H9 (cell line): Measurements from ENCODE around the gene CNNM2. TPM values are rescaled to one million over a fixed set of nuclear protein-coding genes. Genes with fewer than 3 reads are reported as not detected.
"Not testable (repeated sequence)": the region's sequence is repeated elsewhere in the genome, so short reads cannot be mapped to it uniquely, and the experiment has no call there.

ENCODE experiments used
- DNase-seq: peaks from one replicate; pipeline ENCODE4 v3.0.0-alpha.2; 2017
- H2AFZ ChIP-seq: one replicate; pipeline ENCODE4 v1.6.1; 2013; ENCODE audit warnings: mild to moderate bottlenecking, low read length, control low read depth, moderate library complexity
- H2AK5ac ChIP-seq: 2 replicates; pipeline ENCODE4 v1.6.1; 2013; ENCODE audit warnings: low read length, control low read depth, mixed read lengths; ENCODE audit not compliant: insufficient read length
- H2BK120ac ChIP-seq: one replicate; pipeline ENCODE4 v1.6.1; 2013; ENCODE audit warnings: low read depth, mild to moderate bottlenecking, low read length, control low read depth, inconsistent platforms; ENCODE audit not compliant: poor library complexity, severe bottlenecking
- H2BK12ac ChIP-seq: 2 replicates; pipeline ENCODE4 v1.6.1; 2013; ENCODE audit warnings: low read length, control low read depth, mixed read lengths, low read depth; ENCODE audit not compliant: insufficient read length
- H2BK15ac ChIP-seq: 2 replicates; pipeline ENCODE4 v1.6.1; 2013; ENCODE audit warnings: low read depth, low read length, control low read depth
- H2BK20ac ChIP-seq: one replicate; pipeline ENCODE4 v1.6.1; 2013; ENCODE audit warnings: low read depth, mild to moderate bottlenecking, low read length, control low read depth, inconsistent platforms; ENCODE audit not compliant: poor library complexity, severe bottlenecking
- H2BK5ac ChIP-seq: 2 replicates; pipeline ENCODE4 v1.6.1; 2013; ENCODE audit warnings: low read length, control low read depth, mixed read lengths; ENCODE audit not compliant: insufficient read length
- H3K14ac ChIP-seq: 2 replicates; pipeline ENCODE4 v1.6.1; 2013; ENCODE audit warnings: low read length, control low read depth; ENCODE audit not compliant: insufficient read depth
- H3K18ac ChIP-seq: 2 replicates; pipeline ENCODE4 v1.6.1; 2013; ENCODE audit warnings: low read depth, mild to moderate bottlenecking, mixed read lengths, low read length, control low read depth; ENCODE audit not compliant: insufficient read length
- H3K23ac ChIP-seq: 2 replicates; pipeline ENCODE4 v1.6.1; 2013; ENCODE audit warnings: low read length, control low read depth, mixed read lengths, low read depth; ENCODE audit not compliant: insufficient read length
- H3K23me2 ChIP-seq: 2 replicates; pipeline ENCODE4 v1.6.1; 2013; ENCODE audit warnings: low read depth, mild to moderate bottlenecking, mixed read lengths, low read length, control low read depth; ENCODE audit not compliant: insufficient read length, poor library complexity, severe bottlenecking
- H3K27ac ChIP-seq: 2 replicates; pipeline ENCODE4 v1.5.1; 2013; ENCODE audit warnings: low read length, control low read depth, mixed read lengths, low read depth; ENCODE audit not compliant: insufficient read length
- H3K27me3 ChIP-seq: 2 replicates; pipeline ENCODE4 v1.6.1; 2013; ENCODE audit warnings: low read length, control low read depth, inconsistent platforms; ENCODE audit not compliant: insufficient read depth
- H3K4ac ChIP-seq: 2 replicates; pipeline ENCODE4 v1.6.1; 2013; ENCODE audit warnings: low read depth, mild to moderate bottlenecking, control low read depth, inconsistent platforms, low read length, moderate library complexity
- H3K4me1 ChIP-seq: 2 replicates; pipeline ENCODE4 v1.6.1; 2013; ENCODE audit warnings: low read length, control low read depth, inconsistent platforms; ENCODE audit not compliant: insufficient read depth
- H3K4me2 ChIP-seq: 2 replicates; pipeline ENCODE4 v1.6.1; 2013; ENCODE audit warnings: low read length, control low read depth, mixed read lengths; ENCODE audit not compliant: insufficient read length, insufficient read depth
- H3K56ac ChIP-seq: 2 replicates; pipeline ENCODE4 v1.6.1; 2013; ENCODE audit warnings: low read depth, mild to moderate bottlenecking, mixed read lengths, low read length, control low read depth; ENCODE audit not compliant: insufficient read length
- H3K79me1 ChIP-seq: 2 replicates; pipeline ENCODE4 v1.6.1; 2013; ENCODE audit warnings: low read depth, mild to moderate bottlenecking, moderate library complexity, low read length, control low read depth, inconsistent platforms; ENCODE audit not compliant: insufficient read depth, poor library complexity, severe bottlenecking
- H3K79me2 ChIP-seq: 2 replicates; pipeline ENCODE4 v1.6.1; 2013; ENCODE audit warnings: low read length, control low read depth, inconsistent platforms; ENCODE audit not compliant: insufficient read depth
- H3K9ac ChIP-seq: 2 replicates; pipeline ENCODE4 v1.6.1; 2013; ENCODE audit warnings: low read length, control low read depth, mixed read lengths; ENCODE audit not compliant: insufficient read length; ENCODE audit errors: extremely low read depth
- H3K9me3 ChIP-seq: one replicate; pipeline ENCODE4 v1.6.1; 2013; ENCODE audit warnings: low read depth, low read length, inconsistent platforms; ENCODE audit not compliant: control insufficient read depth
- H3T11ph ChIP-seq: one replicate; pipeline ENCODE4 v1.6.1; 2013; ENCODE audit warnings: mild to moderate bottlenecking, low read length, control low read depth, inconsistent platforms
- H4K20me1 ChIP-seq: one replicate; pipeline ENCODE4 v1.6.1; 2013; ENCODE audit not compliant: control insufficient read depth, insufficient read length, insufficient read depth
- H4K5ac ChIP-seq: 2 replicates; pipeline ENCODE4 v1.6.1; 2013; ENCODE audit warnings: low read depth, mild to moderate bottlenecking, mixed read lengths, low read length, control low read depth; ENCODE audit not compliant: insufficient read length
- H4K8ac ChIP-seq: replicated peaks from 2 replicates; pipeline ENCODE4 v1.6.1; 2013; ENCODE audit warnings: low read length, control low read depth, mixed read lengths, low read depth; ENCODE audit not compliant: insufficient read length
- H4K91ac ChIP-seq: 2 replicates; pipeline ENCODE4 v1.6.1; 2013; ENCODE audit warnings: low read depth, mild to moderate bottlenecking, moderate library complexity, mixed read lengths, low read length, control low read depth; ENCODE audit not compliant: insufficient read length
- H3K27ac Mint-ChIP-seq, 3 experiments: 2 replicates in 2 of 3; 3 replicates in 1 of 3; pipeline ENCODE4 v1.8.0; 2020 to 2021; ENCODE audit warnings: mixed read lengths in 3 of 3, mild to moderate bottlenecking in 1 of 3, moderate library complexity in 1 of 3
- H3K27me3 Mint-ChIP-seq: 2 replicates; pipeline ENCODE4 v1.8.0; 2021; ENCODE audit warnings: low read depth, mild to moderate bottlenecking, moderate library complexity, mixed read lengths
- H3K36me3 Mint-ChIP-seq, 3 experiments: 2 replicates in 2 of 3; 3 replicates in 1 of 3; pipeline ENCODE4 v1.8.0; 2020 to 2021; ENCODE audit warnings: low read depth in 3 of 3, mixed read lengths in 3 of 3; ENCODE audit not compliant: insufficient read depth in 1 of 3
- H3K4me1 Mint-ChIP-seq, 2 experiments: 2 replicates each; pipeline ENCODE4 v1.8.0; 2020; ENCODE audit warnings: mixed read lengths in 2 of 2
- H3K4me3 Mint-ChIP-seq, 2 experiments: 2 replicates in 1 of 2; 3 replicates in 1 of 2; pipeline ENCODE4 v1.8.0; 2020 to 2021; ENCODE audit warnings: mild to moderate bottlenecking in 2 of 2, mixed read lengths in 2 of 2, moderate library complexity in 1 of 2
- H3K9me3 Mint-ChIP-seq, 2 experiments: 2 replicates in 1 of 2; 3 replicates in 1 of 2; pipeline ENCODE4 v1.8.0; 2020; ENCODE audit warnings: mild to moderate bottlenecking in 2 of 2, mixed read lengths in 2 of 2, moderate library complexity in 1 of 2
- WGBS: extraction: QIAGEN DNeasy Blood & Tissue Kit; methylation state at CpG from one replicate; pipeline ENCODE4 v1.1.7; 2013; ENCODE audit warnings: missing lambda C conversion rate, low lambda C conversion rate, mixed read lengths; ENCODE audit not compliant: insufficient read length; ENCODE audit errors: extremely low coverage; 5-methylcytosine and 5-hydroxymethylcytosine counted together
- total RNA-seq: library from RNA; stranded (reverse); gene quantifications from 2 replicates; pipeline ENCODE4 v1.2.1, GENCODE V29; 2021
- TF ChIP-seq, protein P1 (sequence below): fragments of 200-600 bp; sonication (generic); conservative IDR thresholded peaks from 3 replicates; pipeline ENCODE4 v1.8.0; 2021; ENCODE audit warnings: antibody characterized with exemption, mild to moderate bottlenecking

CNNM2 gene
- total RNA-seq, 1 experiment from 2014 or later, result 17.5 TPM

DNA sequence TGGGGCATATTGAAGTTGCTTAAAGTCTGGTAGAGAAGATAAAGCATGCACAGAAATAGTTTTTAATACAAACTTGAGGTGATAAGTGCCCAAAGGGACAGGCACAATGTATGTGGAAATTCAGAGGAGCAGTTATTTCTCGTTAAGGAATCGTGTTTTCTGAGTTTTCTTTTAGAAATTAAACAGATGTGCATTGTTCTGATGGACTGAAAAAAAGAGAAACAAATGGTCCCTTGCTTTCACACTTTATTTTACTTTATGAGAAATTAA is 45.6 kb downstream of the CNNM2 start:
- Mint-ChIP-seq H3K4me3 (no peak overlapping the region), H3K36me3 (no peaks in the 10 kb centered on the region), H3K9me3 (no peaks in the 10 kb centered on the region), H3K4me1 (no peaks in the 10 kb centered on the region), H3K27me3 (no peaks in the 10 kb centered on the region), H3K27ac (no peak overlapping the region)
- Histone ChIP-seq H2BK15ac (no peak overlapping the region), H4K8ac (no peak overlapping the region), H3K14ac (no peak overlapping the region), H2BK20ac (no peak overlapping the region), H3K56ac (no peak overlapping the region), H2AK5ac (no peak overlapping the region), H3K79me2 (no peaks in the 10 kb centered on the region), H4K5ac (no peak overlapping the region), H2AFZ (no peak overlapping the region), H3K18ac (no peak overlapping the region), H4K91ac (no peak overlapping the region), H3K27me3 (no peaks in the 10 kb centered on the region), H3K4me1 (no peaks in the 10 kb centered on the region), H2BK12ac (no peak overlapping the region), H4K20me1 (no peaks in the 10 kb centered on the region), H3K4ac (no peak overlapping the region), H2BK120ac (no peak overlapping the region), H2BK5ac (no peak overlapping the region), H3K4me2 (no peak overlapping the region), H3K23me2 (no peaks in the 10 kb centered on the region), H3K79me1 (no peaks in the 10 kb centered on the region), H3K23ac (no peak overlapping the region), H3K27ac (no peak overlapping the region), H3K9me3 (no peaks in the 10 kb centered on the region), H3K9ac (no peak overlapping the region), H3T11ph (no peak overlapping the region)
- no peak for DNase-seq
- TF ChIP-seq, protein P1, sequence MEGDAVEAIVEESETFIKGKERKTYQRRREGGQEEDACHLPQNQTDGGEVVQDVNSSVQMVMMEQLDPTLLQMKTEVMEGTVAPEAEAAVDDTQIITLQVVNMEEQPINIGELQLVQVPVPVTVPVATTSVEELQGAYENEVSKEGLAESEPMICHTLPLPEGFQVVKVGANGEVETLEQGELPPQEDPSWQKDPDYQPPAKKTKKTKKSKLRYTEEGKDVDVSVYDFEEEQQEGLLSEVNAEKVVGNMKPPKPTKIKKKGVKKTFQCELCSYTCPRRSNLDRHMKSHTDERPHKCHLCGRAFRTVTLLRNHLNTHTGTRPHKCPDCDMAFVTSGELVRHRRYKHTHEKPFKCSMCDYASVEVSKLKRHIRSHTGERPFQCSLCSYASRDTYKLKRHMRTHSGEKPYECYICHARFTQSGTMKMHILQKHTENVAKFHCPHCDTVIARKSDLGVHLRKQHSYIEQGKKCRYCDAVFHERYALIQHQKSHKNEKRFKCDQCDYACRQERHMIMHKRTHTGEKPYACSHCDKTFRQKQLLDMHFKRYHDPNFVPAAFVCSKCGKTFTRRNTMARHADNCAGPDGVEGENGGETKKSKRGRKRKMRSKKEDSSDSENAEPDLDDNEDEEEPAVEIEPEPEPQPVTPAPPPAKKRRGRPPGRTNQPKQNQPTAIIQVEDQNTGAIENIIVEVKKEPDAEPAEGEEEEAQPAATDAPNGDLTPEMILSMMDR, result no peak
- no CpG with 5 or more reads among the region's 2 CpGs for WGBS

DNA sequence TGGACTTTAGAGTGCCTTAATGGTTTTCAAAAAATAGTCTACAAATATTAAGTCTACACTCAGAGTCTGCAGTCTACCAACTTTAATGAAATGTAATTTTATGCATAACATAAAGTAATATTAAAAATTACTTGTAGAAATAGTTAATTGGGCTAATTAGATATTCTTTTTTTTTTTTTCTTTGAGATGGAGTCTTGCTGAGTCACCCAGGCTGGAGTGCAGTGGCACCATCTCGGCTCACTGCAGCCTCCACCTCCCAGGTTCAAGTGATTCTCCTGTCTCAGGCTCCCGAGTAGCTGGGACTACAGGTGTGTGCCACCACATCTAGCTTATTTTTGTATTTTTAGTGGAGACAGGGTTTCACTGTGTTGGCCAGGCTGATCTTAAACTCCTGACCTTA is 46.0 kb downstream of the CNNM2 start:
- H3K9me3 Mint-ChIP-seq, H4K8ac ChIP-seq, H3K79me2 ChIP-seq, H3K9ac ChIP-seq, H3K27ac Mint-ChIP-seq, H3K18ac ChIP-seq, H3K4me2 ChIP-seq, H4K91ac ChIP-seq, H3K4me1 ChIP-seq, H3K27me3 Mint-ChIP-seq, H3K4me1 Mint-ChIP-seq, H3T11ph ChIP-seq, H2BK12ac ChIP-seq, H3K9me3 ChIP-seq, H3K4me3 Mint-ChIP-seq, DNase-seq, H4K5ac ChIP-seq, H4K20me1 ChIP-seq, H3K56ac ChIP-seq, H3K36me3 Mint-ChIP-seq, H2BK20ac ChIP-seq, H2BK5ac ChIP-seq, H3K23ac ChIP-seq, H2BK120ac ChIP-seq, H2AK5ac ChIP-seq, H3K23me2 ChIP-seq, H3K14ac ChIP-seq, H3K79me1 ChIP-seq, H3K27ac ChIP-seq, H2AFZ ChIP-seq, H2BK15ac ChIP-seq, H3K4ac ChIP-seq, H3K27me3 ChIP-seq: not testable (repeated sequence)
- WGBS, result no CpG with 5 or more reads among the region's 2 CpGs
